HG02970 (cell line): Measurements from ENCODE around the gene LHB.
"Not testable (repeated sequence)": the region's sequence is repeated elsewhere in the genome, so short reads cannot be mapped to it uniquely, and the experiment has no call there.

Experiments
- ATAC-seq: cut with Tn5 transposase; IDR thresholded peaks from one replicate; pipeline ENCODE4 v1.9.1; 2021; ENCODE audit warnings: mild to moderate bottlenecking, moderate library complexity, moderate number of reproducible peaks; ENCODE audit not compliant: unreplicated experiment, low FRiP score

LHB gene

DNA sequence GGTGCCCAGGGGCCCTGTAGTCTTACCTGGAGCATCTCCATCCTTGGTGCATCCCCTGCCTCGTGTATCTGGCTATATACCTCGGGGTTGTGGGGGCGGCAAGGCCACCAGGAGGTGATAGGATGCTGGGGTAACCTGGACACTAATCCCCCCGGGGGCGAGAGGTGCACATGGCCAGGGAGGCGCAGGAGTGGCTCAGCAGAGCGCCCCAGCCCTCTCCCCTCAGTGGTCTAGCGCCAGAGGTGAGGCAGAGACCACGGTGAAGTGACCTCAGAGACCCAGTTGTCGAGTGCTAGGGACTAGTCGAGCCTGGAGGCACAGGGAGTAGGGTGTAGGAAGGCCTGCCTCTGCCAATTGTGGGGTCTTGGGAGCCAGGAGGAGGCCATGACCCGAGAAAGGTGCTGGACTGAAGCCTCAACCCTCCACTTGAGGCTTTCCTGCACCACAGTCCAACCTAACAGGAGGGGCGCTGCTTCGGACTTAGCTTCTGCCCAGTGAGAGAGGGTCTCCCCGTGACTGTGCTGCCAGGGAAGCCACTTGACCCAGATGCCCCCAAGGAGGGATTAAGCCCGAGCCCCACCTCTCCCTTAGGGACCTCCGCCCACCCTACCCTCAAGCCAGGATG, at the start of gene LHB:
TSS of gene LHB (minus strand) at position 51 of the 625 bp plus-strand sequence. CDS start at position 41, 10 bp downstream.
- ATAC-seq = no peak

DNA sequence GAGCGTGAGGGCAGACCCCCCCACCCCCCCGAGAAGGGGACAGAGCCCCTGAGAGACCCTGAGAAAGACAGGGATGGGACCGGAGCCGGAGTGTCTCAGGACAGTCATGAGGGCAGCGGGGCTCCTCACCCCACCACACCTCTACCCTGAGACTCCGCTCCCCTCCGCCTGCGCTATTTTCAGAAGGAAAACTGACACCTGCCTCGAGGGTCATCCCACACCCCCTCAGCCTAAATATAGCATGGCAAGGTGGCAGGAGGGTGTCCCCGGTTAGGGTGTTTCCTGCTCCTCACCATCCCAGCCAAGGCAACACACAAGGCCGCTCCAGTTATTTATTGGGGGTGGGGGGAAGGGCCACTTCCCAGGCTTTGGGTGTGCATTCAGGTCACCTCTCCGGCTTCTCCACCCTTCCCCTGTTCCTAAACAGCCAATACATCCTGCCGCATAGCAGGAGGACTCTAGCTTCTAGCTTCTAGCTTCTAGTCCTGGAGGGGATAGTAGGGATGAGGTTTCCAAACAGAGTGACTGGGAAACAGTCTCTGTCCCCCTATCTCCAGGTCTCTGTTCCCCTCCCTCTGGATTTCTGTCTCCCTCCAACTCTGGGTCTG, 49.1 kb upstream of the LHB start:
- no peak for ATAC-seq

DNA sequence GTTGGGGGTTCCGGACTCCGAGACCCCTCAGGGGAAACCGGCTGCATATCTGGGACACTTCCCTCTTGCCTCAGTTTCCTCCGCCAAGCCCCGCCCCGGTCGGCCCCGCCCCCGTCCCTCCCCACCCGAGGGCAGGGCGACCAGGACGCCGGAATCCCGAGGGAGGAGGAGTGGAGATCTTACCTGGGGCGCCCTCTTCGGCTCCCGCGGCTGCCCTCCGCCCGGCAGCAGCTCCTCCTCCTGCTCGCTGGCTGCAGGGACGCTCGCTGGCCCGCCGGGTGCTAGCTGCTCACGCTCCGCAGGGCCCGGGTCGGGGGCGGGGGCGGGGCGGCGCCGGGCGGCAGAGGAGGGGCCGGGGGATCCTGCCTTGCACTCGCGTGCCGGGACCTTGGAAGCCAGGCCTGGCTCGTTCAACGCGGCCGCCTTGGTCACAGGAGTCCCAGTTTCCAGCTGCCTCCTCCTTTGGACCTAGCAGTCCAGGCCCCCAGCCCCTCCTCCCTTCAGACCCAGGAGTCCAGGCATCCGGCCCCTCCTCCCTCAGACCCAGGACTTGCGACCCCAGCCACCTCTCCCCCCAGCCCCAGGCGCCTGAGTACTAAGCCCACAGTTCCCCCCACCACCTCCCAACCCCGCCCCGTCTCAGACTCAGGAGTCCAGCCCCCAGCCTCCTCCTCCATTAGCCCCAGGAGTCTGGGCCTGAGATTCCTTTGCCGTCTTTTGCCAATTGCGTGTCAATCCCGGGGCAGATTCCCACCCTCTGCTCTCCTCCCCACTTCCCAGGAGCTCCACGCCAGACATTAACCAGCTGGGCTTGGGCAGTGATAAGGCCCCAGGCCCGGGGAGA, 48.1 kb upstream of the LHB start, which contains the start of gene NTF4:
TSS of gene NTF4 (minus strand) at position 51 of the 844 bp plus-strand sequence. CDS start 2,821 bp downstream, outside the sequence.
- ATAC-seq = no peak

DNA sequence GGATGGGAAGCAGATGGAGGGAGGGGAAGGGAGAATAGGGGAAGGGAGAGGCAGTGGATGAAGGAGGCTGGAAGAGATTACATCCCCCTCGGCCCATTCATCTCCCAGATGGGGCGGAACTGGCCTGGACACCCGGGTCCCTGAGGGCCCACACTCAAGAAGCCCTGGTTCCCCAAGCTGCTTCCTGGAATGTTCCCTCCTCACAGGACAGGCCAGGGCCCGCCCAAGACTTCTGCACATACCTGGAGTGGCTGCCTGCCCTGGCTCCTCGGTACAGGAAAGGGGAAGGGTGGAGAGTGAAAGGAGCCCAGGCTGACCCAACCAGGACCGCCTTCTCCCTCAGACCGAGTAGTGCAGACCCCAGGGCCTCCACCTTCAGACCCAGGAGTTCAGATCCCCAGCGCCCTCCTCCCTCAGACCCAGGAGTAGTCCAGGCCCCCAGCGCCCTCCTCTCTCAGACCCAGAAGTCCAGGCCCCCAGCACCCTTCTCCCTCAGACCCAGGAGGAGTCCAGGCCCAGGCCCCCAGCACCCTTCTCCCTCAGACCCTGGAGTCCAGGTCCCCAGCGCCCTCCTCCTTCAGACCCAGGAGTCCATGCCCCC, 47.2 kb upstream of the LHB start:
- no peak for ATAC-seq

DNA sequence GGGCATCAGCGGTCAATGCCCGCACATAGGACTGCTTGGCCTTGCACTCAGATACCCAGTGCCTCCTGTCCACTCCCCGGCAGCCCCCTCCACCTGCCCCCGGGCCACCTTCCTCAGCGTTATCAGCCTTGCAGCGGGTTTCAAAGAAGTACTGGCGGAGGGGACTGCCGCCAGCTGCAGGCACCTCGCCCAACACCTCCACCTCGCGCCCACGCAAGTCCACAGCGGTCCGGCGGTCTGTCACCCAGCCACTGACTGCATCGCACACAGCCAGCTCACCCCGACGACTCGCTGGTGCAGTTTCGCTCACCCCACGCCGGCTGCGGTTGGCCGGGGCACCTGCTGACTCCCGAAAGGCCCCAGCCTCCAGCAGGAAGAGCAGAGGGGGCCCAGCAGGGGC, 44.6 kb upstream of the LHB start:
- no peak for ATAC-seq

DNA sequence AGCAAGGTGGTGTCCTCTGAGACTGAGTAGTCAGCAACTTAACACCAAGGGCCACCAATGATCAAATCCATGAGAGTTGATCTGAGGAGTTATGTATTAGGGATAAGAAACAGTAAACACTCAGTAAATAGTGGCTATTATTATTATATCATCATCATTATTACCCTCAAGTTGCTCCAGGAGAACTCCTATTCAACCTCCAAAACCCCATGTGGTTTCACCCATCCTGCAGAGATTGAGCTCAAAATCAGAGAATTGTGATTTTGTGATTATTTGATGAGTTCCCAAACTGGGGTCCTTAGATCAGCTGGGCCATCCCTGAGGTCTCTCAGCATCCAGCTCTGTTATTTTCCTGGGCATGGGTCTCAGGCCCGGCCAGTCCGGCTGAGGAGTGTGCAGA, 44.1 kb upstream of the LHB start:
- ATAC-seq = no peak

DNA sequence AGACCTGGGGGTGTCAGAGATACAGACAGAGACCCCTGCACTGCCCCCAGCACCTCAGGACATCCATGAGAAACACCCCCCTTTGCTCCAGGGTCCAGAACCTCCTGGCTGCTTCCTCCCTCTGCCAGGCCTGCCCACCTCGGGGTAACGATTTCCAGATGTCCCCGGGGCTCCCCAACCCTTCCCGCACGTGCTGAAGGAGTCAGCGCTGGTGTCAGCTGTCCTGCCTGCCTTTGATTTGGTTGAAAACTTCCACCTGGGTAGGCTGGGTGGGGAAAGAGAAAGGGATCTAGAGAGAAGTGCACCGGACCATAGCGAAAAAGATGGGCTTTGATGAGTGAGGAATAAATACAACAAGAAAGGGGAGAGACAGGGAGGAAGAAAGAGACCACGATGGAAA, 42.2 kb upstream of the LHB start:
- ATAC-seq = no peak

DNA sequence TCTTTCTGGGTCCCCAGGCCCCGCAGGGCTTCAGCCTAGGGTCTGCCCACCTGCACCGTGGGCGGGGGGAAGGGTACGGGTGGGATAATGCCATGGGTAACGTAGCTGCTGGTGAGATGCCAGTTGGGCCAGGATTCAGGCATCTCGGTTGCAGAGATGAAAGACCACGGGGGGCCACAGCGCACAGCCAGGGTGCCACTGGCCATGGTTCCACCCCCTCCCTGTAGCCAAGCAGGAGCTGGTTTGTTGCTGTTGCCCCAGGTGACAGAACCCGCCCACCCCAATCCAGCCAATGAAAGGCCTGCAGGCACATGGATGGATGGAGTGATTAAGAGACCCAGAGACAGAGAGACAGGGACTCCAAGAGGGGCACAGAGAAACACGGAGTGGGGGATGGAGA, 41.7 kb upstream of the LHB start:
- ATAC-seq = no peak

DNA sequence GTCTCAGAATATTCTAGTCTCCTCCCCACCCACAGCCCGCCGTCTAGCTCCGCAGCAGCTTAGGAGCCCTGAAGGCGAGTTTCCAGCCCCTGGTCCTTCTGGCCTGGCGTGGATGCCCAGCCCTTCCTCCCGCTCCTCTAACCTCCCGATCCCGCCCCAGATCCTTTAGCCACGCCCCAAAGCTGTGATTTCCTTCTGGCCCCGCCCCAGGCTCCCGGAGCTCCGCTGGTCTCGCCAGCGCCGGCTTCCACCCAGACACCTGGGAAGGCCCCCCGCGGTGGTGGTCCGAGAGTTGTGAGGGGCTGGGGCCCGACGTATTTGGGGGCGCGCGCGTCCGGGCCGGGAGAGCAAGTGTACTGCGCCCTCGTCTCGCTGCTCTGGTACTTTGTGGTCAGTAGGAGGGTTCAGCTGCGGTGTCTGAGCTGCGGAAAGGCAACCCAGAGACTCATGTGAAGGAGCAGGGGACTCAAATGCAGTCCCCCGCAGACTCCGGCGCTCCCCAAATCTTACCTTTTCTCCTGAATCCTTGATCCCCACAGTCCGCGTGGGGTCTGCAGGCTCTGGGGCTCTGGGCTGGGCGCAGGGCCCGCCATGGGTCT, 40.8 kb upstream of the LHB start, which contains the start of gene CGB7:
TSS of gene CGB7 (minus strand) at position 114 of the 599 bp plus-strand sequence. CDS start 2,374 bp downstream, outside the sequence.
- no peak for ATAC-seq

DNA sequence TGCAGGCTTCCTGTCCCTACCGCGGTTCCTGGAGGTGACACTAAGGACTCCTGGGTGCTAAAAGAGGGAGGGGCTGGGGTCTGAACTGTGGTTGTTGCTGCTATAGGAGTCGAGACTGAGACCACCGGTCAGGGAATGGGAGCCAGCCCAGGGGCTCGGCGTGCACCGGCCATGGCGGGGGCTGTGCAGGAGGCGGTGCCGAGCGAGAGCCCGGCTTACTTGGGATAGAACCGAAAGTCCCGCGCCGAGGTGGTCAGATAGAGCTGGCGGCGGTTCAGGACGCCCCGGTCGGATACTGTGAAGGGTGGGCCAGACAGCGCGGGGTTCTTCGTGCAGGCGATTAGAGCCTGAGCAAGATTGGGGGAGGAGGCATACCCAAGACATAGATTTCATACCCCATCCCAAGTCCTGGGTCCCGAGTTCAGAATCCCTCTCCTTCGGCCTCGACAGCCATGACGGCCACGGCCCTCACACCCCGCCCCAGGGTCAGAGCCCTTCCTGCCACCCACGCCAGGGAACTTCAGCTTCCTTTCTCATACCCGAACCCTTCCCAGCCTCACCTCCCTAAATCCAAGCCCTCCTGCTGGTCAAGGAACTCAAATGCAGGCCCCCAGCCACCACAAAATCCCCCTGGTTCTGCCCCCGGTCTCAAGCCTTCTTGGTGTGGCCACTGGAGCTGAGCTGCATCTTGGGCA, 40.2 kb upstream of the LHB start:
- not testable (repeated sequence) for ATAC-seq

DNA sequence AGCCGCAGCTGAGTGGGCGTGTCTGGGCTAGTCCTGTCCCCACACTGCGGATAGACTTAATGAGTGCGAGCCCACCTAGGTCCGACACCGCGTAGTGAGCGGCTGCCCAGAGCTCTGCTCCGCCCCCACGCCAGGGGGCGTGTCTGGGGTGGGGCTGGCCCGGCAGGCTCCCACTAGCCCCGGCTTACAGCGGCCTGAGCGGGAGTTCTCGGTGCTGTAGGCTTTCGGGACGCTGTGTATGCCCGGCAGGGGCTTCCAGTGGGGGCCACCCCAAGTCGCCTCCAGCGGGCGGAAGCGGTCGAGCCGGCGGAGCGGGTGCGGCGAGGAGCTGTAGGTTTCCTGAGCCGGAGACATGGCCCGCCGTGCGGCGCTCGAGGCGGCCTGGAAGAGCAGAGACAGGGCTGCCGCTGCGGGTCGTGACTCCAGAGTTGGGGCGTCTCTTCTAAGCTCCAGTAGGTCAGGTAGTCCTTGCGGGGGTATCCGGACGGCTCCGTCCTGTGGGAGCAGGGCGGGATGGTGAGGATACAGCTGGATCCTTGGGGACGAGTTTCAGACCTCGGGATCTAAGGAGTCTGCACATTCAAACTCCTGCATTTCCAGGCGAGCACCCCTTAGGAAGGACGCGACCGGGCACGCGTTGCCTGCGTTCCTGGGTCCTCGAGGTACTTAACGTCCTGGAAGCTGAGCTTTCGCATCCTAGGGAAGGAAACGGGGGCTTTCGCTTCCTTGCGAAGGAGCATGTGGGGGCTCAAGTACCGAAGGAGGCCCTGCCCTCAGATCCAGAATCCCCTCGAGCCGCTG, 39.4 kb upstream of the LHB start:
- ATAC-seq = no peak

DNA sequence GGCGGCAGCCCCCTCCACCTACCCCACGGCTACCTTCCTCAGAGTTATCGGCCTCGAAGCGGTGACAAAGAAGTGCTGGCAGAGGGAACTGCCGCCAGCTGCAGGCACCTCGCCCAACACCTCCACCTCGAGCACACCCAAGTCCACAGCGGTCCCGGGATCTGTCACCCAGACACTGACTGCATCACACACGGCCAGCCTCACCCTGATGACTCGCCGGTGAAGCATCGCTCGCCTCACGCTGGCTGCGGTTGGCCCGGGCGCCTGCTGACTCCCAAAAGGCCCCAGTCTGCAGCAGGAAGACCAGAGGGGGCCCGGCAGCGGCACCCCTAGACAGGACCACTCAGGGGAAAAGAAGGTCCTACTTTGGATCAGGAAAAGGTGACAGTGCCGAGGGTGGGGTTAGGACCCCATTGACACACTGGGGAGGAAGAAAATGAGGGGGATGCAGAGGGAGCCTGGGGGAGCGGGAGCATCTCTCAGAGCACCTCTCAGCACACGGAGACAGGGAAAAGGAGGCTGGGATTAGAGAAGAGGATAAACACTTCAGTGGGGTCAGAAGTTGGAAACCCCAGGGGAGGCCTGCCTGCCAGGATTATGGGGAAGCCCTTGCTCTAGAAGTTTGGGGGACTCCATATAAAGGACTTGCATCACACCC, 33.6 kb upstream of the LHB start:
- ATAC-seq = not testable (repeated sequence)

DNA sequence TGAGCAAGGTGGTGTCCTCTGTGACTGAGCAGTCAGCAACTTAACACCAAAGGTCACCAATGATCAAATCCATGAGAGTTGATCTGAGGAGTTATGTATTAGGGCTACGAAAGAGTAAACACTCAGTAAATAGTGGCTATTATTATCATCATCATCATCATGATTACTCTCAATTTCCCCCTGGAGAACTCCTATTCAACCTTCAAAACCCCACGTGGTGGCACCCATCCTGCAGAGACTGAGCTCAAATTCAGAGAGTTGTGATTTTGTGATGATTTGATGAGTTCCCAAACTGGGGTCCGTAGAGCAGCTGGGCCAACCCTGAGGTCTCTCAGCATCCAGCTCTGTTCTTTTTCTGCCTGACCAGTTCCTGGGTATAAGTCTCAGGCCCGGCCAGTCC, 32.9 kb upstream of the LHB start:
- not testable (repeated sequence) for ATAC-seq

DNA sequence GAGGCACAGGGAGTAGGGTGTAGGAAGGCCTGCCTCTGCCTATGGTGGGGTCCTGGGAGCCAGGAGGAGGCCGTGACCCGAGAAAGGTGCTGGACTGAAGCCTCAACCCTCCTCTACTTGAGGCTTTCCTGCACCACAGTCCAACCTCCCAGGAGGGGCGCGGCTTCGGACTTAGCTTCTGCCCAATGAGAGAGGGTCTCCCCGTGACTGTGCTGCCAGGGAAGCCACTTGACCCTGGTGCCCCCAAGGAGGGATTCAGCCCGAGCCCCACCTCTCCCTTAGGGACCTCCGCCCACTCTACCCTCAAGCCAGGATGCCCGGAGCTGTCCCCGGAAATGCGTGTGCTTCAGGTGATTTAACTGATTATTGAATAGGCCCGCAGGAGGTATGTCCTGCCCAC, 32.1 kb upstream of the LHB start, which contains the start of gene CGB8:
TSS of gene CGB8 (minus strand) at position 101 of the 400 bp plus-strand sequence. CDS start 372 bp downstream, outside the sequence.
- ATAC-seq = not testable (repeated sequence)

DNA sequence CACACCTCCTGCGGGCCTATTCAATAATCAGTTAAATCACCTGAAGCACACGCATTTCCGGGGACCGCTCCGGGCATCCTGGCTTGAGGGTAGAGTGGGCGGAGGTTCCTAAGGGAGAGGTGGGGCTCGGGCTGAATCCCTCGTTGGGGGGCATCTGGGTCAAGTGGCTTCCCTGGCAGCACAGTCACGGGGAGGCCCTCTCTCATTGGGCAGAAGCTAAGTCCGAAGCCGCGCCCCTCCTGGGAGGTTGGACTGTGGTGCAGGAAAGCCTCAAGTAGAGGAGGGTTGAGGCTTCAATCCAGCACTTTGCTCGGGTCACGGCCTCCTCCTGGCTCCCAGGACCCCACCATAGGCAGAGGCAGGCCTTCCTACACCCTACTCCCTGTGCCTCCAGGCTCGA, 26.7 kb upstream of the LHB start, which contains the start of gene CGB5:
TSS of gene CGB5 (plus strand) at position 301 of the 400 bp plus-strand sequence. CDS start 362 bp downstream, outside the sequence.
- ATAC-seq = not testable (repeated sequence)

DNA sequence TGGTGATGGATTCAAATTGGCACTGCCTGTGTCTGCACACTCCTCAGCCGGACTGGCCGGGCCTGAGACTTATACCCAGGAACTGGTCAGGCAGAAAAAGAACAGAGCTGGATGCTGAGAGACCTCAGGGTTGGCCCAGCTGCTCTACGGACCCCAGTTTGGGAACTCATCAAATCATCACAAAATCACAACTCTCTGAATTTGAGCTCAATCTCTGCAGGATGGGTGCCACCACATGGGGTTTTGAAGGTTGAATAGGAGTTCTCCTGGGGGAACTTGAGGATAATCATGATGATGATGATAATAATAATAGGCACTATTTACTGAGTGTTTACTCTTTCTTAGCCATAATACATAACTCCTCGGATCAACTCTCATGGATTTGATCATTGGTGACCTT, 25.8 kb upstream of the LHB start:
- not testable (repeated sequence) for ATAC-seq

DNA sequence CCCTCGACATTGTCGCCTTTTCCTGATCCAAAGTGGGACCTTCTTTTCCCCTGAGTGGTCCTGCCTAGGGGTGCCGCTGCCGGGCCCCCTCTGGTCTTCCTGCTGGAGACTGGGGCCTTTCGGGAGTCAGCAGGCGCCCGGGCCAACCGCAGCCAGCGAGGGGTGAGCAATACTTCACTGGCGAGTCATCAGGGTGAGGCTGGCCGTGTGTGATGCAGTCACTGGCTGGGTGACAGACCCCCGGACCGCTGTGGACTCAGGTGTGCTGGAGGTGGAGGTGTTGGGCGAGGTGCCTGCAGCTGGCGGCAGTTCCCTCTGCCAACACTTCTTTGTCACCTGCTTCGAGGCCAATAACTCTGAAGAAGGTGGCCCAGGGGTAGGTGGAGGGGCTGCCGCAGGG, 25.3 kb upstream of the LHB start:
- ATAC-seq = no peak

DNA sequence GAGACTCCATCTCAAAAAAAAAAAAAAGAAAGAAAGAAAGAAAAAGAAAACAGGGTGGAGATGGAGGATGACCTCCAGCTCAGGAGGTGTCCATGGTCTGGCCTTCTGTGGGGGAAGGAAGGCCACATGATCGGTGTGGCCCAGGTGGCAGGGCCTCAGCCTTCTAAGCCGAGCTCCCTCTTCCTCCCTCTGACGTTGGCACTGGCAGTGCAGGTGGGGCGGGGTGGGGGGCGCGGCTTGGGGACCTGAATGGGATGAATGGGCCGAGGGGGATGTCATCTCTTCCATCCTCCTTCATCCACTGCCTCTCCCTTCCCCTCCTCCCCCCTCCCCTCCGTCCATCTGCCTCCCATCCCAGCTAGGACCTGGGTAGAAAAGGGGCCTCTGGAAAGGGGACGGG, 22.8 kb upstream of the LHB start:
- not testable (repeated sequence) for ATAC-seq
